Lower leg skin (tissue), 3 donors: ENCODE results near the gene PTGDR2.

Experiments used
- POLR2A ChIP-seq, 2 donors: fragments of 450-650 bp; IDR thresholded peaks; one replicate each; pipeline ENCODE4 v1.6.1; 2016 to 2017; ENCODE audit warnings: antibody characterized with exemption in 2 of 2, mild to moderate bottlenecking in 1 of 2, moderate library complexity in 1 of 2
- TF ChIP-seq, protein P1 (sequence below), 3 donors: fragments of 450-650 bp; IDR thresholded peaks; one replicate each; pipeline ENCODE4 v1.5.1; 2016; ENCODE audit warnings: antibody characterized with exemption in 3 of 3, mild to moderate bottlenecking in 3 of 3, moderate library complexity in 2 of 3

DNA sequence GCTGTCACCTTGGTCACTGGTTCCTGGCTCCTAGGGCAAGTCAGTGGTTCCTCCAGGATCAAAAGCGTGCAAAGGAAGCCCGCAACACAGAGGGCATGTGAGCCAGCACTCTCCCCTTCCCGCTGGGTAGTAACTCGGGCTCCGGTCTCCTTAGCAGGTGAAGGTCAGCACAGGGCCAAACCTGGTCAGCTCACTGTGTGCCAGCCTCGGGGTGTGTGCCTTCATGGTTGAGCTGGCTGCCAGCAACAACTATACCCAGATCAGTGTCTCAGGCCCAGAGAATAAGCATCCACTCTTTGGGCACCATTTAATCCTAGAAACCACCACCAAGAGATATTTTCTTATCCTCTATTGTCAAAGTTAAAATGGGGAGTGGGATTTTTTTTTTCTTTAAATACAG is 30.0 kb downstream of the PTGDR2 start:
- TF ChIP-seq POLR2A (IDR thresholded peaks at IDR 0.05): no peak
- TF ChIP-seq, protein P1, sequence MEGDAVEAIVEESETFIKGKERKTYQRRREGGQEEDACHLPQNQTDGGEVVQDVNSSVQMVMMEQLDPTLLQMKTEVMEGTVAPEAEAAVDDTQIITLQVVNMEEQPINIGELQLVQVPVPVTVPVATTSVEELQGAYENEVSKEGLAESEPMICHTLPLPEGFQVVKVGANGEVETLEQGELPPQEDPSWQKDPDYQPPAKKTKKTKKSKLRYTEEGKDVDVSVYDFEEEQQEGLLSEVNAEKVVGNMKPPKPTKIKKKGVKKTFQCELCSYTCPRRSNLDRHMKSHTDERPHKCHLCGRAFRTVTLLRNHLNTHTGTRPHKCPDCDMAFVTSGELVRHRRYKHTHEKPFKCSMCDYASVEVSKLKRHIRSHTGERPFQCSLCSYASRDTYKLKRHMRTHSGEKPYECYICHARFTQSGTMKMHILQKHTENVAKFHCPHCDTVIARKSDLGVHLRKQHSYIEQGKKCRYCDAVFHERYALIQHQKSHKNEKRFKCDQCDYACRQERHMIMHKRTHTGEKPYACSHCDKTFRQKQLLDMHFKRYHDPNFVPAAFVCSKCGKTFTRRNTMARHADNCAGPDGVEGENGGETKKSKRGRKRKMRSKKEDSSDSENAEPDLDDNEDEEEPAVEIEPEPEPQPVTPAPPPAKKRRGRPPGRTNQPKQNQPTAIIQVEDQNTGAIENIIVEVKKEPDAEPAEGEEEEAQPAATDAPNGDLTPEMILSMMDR (IDR thresholded peaks at IDR 0.05): no peak
